Measurements from ENCODE around the gene CRY1. TPM values are rescaled to one million over a fixed set of nuclear protein-coding genes. Genes with fewer than 3 reads are reported as not detected.

CRY1 gene
- polyA plus RNA-seq, 1 donor (not counting 4 experiments of a cell fraction or from before 2014, with no cell fraction given) = 10.0 TPM

DNA sequence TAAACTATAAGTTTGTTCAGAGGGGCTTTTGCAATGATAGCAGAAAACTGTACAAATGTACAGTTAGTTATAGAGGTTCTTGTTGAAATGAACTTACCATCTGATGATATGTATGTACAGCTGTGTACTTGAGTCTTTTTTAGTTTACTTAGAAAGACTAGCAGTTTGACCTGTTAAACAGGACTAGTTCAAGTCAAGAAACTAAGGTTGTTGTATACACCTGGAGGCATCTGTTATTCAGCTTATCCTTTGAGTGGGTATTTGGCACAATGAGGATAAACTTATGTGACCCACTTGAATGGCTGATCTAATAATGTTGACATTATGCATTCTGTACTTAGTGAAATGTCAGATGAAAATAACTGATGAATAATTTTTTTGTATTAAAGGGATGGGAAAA lies 119.8 kb downstream of the CRY1 start:
- peak; percentile 5 for FAIRE-seq

DNA sequence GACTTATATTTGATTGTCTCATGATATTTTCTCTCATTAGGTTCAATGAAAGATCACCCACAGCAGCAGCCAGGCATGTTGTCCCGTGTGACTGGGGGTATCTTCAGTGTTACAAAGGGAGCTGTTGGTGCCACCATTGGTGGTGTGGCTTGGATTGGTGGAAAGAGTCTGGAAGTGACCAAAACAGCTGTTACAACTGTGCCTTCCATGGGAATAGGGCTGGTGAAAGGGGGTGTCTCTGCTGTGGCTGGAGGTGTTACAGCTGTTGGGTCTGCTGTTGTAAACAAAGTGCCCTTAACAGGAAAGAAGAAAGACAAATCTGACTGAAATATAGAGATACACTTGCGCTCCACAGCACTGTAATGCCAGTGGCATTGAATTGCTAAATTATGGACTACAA lies 122.3 kb downstream of the CRY1 start:
- H3K27me3 ChIP-seq (ENCODE audit: control insufficient read depth, extremely low read depth, insufficient read depth, low read length) = no peaks in the 10 kb centered on the region
- H3K9ac ChIP-seq (ENCODE audit: control insufficient read depth, extremely low read depth, insufficient read depth, low read length) = no peak overlapping the region
- peaks cover 8 to 11% of the 10 kb centered on the region in 2 experiments for H3K36me3 ChIP-seq (ENCODE audit: control insufficient read depth in 2 of 2, extremely low read depth in 1 of 2, insufficient read depth in 2 of 2, low read length in 2 of 2)
- no peaks in the 10 kb centered on the region for H3K9me1 ChIP-seq (ENCODE audit: control insufficient read depth, extremely low read depth, insufficient read depth, low read length)
- TF ChIP-seq EZH2 (IDR thresholded peaks at IDR 0.05; ENCODE audit: low read length) = no peak
- TF ChIP-seq, protein P1, sequence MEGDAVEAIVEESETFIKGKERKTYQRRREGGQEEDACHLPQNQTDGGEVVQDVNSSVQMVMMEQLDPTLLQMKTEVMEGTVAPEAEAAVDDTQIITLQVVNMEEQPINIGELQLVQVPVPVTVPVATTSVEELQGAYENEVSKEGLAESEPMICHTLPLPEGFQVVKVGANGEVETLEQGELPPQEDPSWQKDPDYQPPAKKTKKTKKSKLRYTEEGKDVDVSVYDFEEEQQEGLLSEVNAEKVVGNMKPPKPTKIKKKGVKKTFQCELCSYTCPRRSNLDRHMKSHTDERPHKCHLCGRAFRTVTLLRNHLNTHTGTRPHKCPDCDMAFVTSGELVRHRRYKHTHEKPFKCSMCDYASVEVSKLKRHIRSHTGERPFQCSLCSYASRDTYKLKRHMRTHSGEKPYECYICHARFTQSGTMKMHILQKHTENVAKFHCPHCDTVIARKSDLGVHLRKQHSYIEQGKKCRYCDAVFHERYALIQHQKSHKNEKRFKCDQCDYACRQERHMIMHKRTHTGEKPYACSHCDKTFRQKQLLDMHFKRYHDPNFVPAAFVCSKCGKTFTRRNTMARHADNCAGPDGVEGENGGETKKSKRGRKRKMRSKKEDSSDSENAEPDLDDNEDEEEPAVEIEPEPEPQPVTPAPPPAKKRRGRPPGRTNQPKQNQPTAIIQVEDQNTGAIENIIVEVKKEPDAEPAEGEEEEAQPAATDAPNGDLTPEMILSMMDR (optimal IDR thresholded peaks at IDR 0.05 in 1 of 3, IDR thresholded peaks at IDR 0.05 in 1 of 3, conservative IDR thresholded peaks at IDR 0.05 in 1 of 3; ENCODE audit: extremely low read depth in 1 of 3, insufficient read depth in 2 of 3, low read length in 3 of 3) = no peak
- H3K4me3 ChIP-seq (ENCODE audit: control insufficient read depth in 2 of 3, extremely low read depth in 1 of 3, insufficient read depth in 2 of 3, low read depth in 1 of 3, low read length in 3 of 3) = no peak overlapping the region
- H3K27ac ChIP-seq (ENCODE audit: control insufficient read depth, insufficient read depth, low read length) = no peak overlapping the region
- H2AFZ ChIP-seq (ENCODE audit: control insufficient read depth, low read length) = no peak overlapping the region
- no peaks in the 10 kb centered on the region for H3K9me3 ChIP-seq (ENCODE audit: control insufficient read depth, low read depth, low read length)
- no peaks in the 10 kb centered on the region for H3K4me1 ChIP-seq (ENCODE audit: control insufficient read depth, extremely low read depth, insufficient read depth, low read length)
- no peak overlapping the region for H3K4me2 ChIP-seq (ENCODE audit: control insufficient read depth, extremely low read depth, insufficient read depth, low read depth, low read length)
- H3K79me2 ChIP-seq (ENCODE audit: control insufficient read depth, insufficient read depth, low read length) = peaks cover 2% of the 10 kb centered on the region
- FAIRE-seq (no peak), DNase-seq (ENCODE audit: low read depth, low spot score) (no peak)
- no peaks in the 10 kb centered on the region for H4K20me1 ChIP-seq (ENCODE audit: control insufficient read depth, extremely low read depth, insufficient read depth, low read length)
- dilution Hi-C loops (cut with MboI; ENCODE audit: extremely low pct_ligation_motif_present, low sequenced_read_pairs) = no loop called here

More for the DNA sequence above, 119.8 kb downstream of the CRY1 start:
- Histone ChIP-seq H3K4me3 (ENCODE audit: control insufficient read depth in 2 of 3, extremely low read depth in 1 of 3, insufficient read depth in 2 of 3, low read depth in 1 of 3, low read length in 3 of 3) (no peak overlapping the region), H3K27ac (ENCODE audit: control insufficient read depth, insufficient read depth, low read length) (no peak overlapping the region), H3K9me1 (ENCODE audit: control insufficient read depth, extremely low read depth, insufficient read depth, low read length) (no peaks in the 10 kb centered on the region), H2AFZ (ENCODE audit: control insufficient read depth, low read length) (no peak overlapping the region), H3K36me3 (ENCODE audit: control insufficient read depth in 2 of 2, extremely low read depth in 1 of 2, insufficient read depth in 2 of 2, low read length in 2 of 2) (peaks cover 8 to 9% of the 10 kb centered on the region in 2 experiments), H4K20me1 (ENCODE audit: control insufficient read depth, extremely low read depth, insufficient read depth, low read length) (no peaks in the 10 kb centered on the region), H3K9me3 (ENCODE audit: control insufficient read depth, low read depth, low read length) (no peaks in the 10 kb centered on the region), H3K9ac (ENCODE audit: control insufficient read depth, extremely low read depth, insufficient read depth, low read length) (no peak overlapping the region), H3K4me1 (ENCODE audit: control insufficient read depth, extremely low read depth, insufficient read depth, low read length) (no peaks in the 10 kb centered on the region), H3K79me2 (ENCODE audit: control insufficient read depth, insufficient read depth, low read length) (no peaks in the 10 kb centered on the region), H3K4me2 (ENCODE audit: control insufficient read depth, extremely low read depth, insufficient read depth, low read depth, low read length) (no peak overlapping the region), H3K27me3 (ENCODE audit: control insufficient read depth, extremely low read depth, insufficient read depth, low read length) (no peaks in the 10 kb centered on the region)
- no peak for DNase-seq (ENCODE audit: low read depth, low spot score)
- dilution Hi-C loops (cut with MboI; ENCODE audit: extremely low pct_ligation_motif_present, low sequenced_read_pairs) = no loop called here
- TF ChIP-seq EZH2 (IDR thresholded peaks at IDR 0.05; ENCODE audit: low read length) = no peak
- TF ChIP-seq, protein P1 (optimal IDR thresholded peaks at IDR 0.05 in 1 of 3, IDR thresholded peaks at IDR 0.05 in 1 of 3, conservative IDR thresholded peaks at IDR 0.05 in 1 of 3; ENCODE audit: extremely low read depth in 1 of 3, insufficient read depth in 2 of 3, low read length in 3 of 3) = no peak
